B cell (primary cell): ENCODE measurements around the gene ACTL8. TPM values are rescaled to one million over a fixed set of nuclear protein-coding genes. Genes with fewer than 3 reads are reported as not detected.

Source experiments
- ATAC-seq: fragments of 200-7000 bp; cut with Tn5 transposase; one replicate; pipeline ENCODE4 v1.10.0; 2021; ENCODE audit warnings: low read depth, mild to moderate bottlenecking, moderate number of reproducible peaks, moderate library complexity
- CTCF ChIA-PET: fragments of 350-600 bp; sonication (Branson Sonifier 250); formaldehyde crosslinking; loops from one replicate; lab custom pipeline; 2021; ENCODE audit warnings: antibody characterized with exemption, inconsistent platforms; lab: Charles Lee
- POLR2A ChIA-PET: fragments of 350-600 bp; sonication (Branson Sonifier 250); formaldehyde crosslinking; loops from one replicate; lab custom pipeline; 2021; ENCODE audit warnings: antibody characterized with exemption; lab: Charles Lee
- DNase-seq: peaks from one replicate; pipeline ENCODE4 v3.0.0; 2013
- H2AFZ ChIP-seq: 2 replicates; pipeline ENCODE4 v1.6.1; 2012; ENCODE audit warnings: mild to moderate bottlenecking, low read depth, low read length; ENCODE audit not compliant: insufficient read depth, poor library complexity, severe bottlenecking
- H3K27ac ChIP-seq, 2 donors: 1 replicate in 1 of 2; 2 replicates in 1 of 2; pipeline ENCODE4 v1.5.1; 2012 to 2013; ENCODE audit warnings: low read length in 2 of 2, mild to moderate bottlenecking in 2 of 2, moderate library complexity in 1 of 2
- H3K27me3 ChIP-seq, 4 experiments: fragments of 200-600 bp in 1 of 4; sonication (generic) in 1 of 4; replicated peaks in 1 of 4; 1 replicate in 2 of 4; 2 replicates in 2 of 4; pipeline versions ENCODE4 v1.6.1 to v1.7.0; 2013 to 2016; ENCODE audit warnings: low read length in 3 of 4, mild to moderate bottlenecking in 2 of 4, mixed read lengths in 1 of 4, moderate library complexity in 1 of 4; ENCODE audit not compliant: insufficient read depth in 4 of 4, control insufficient read depth in 3 of 4; ENCODE audit errors: control extremely low read depth in 1 of 4
- H3K36me3 ChIP-seq, 2 experiments: replicated peaks in 1 of 2; 1 replicate in 1 of 2; 2 replicates in 1 of 2; pipeline versions ENCODE4 v1.6.1 to v1.7.1; 2013; ENCODE audit warnings: low read length in 1 of 2; ENCODE audit not compliant: insufficient read depth in 2 of 2, control insufficient read depth in 1 of 2; ENCODE audit errors: control extremely low read depth in 1 of 2, extremely low read depth in 1 of 2
- H3K4me1 ChIP-seq, 2 donors: fragments of 200-600 bp in 1 of 2; sonication (generic) in 1 of 2; 1 replicate in 1 of 2; 2 replicates in 1 of 2; pipeline versions ENCODE4 v1.5.1 to v1.6.1; 2013 to 2017; ENCODE audit warnings: low read length in 2 of 2; ENCODE audit not compliant: control insufficient read depth in 2 of 2, insufficient read depth in 2 of 2
- H3K4me2 ChIP-seq: replicated peaks from 2 replicates; pipeline ENCODE3; 2012; ENCODE audit warnings: mild to moderate bottlenecking, low read depth, low read length; ENCODE audit not compliant: poor library complexity, severe bottlenecking
- H3K4me3 ChIP-seq, 5 experiments: fragments of 200-600 bp in 1 of 5; sonication (generic) in 1 of 5; 1 replicate in 3 of 5; 2 replicates in 2 of 5; pipeline versions ENCODE4 v1.5.1 to v1.7.0; 2011 to 2016; ENCODE audit warnings: low read length in 4 of 5, mild to moderate bottlenecking in 4 of 5, low read depth in 2 of 5, control low read depth in 1 of 5, moderate library complexity in 1 of 5; ENCODE audit not compliant: insufficient read depth in 1 of 5; ENCODE audit errors: control extremely low read depth in 1 of 5, extremely low read depth in 1 of 5
- H3K79me2 ChIP-seq: fragments of 200-600 bp; sonication (generic); one replicate; pipeline ENCODE4 v1.6.0; 2016; ENCODE audit warnings: low read length; ENCODE audit not compliant: control insufficient read depth, insufficient read depth
- H3K9ac ChIP-seq: fragments of 200-600 bp; sonication (generic); 2 replicates; pipeline ENCODE4 v1.6.1; 2017; ENCODE audit warnings: mild to moderate bottlenecking, low read length, moderate library complexity
- H3K9me3 ChIP-seq, 3 donors: one replicate each; pipeline versions ENCODE4 v1.6.1 to v1.7.1; 2013; ENCODE audit warnings: low read length in 2 of 3; ENCODE audit not compliant: control insufficient read depth in 2 of 3, insufficient read depth in 1 of 3; ENCODE audit errors: control extremely low read depth in 1 of 3
- H4K20me1 ChIP-seq: 2 replicates; pipeline ENCODE4 v1.6.0; 2012; ENCODE audit warnings: mild to moderate bottlenecking, low read length; ENCODE audit not compliant: insufficient read depth, control insufficient read depth, poor library complexity, severe bottlenecking
- H3K27ac Mint-ChIP-seq: one replicate; pipeline ENCODE4 v1.8.0; 2021; ENCODE audit warnings: mixed read lengths
- H3K27me3 Mint-ChIP-seq: one replicate; pipeline ENCODE4 v1.8.0; 2021; ENCODE audit warnings: mixed read lengths
- H3K4me1 Mint-ChIP-seq: one replicate; pipeline ENCODE4 v1.8.0; 2021; ENCODE audit warnings: mixed read lengths
- H3K4me3 Mint-ChIP-seq: one replicate; pipeline ENCODE4 v1.8.0; 2021; ENCODE audit warnings: mixed read lengths
- H3K9me3 Mint-ChIP-seq: one replicate; pipeline ENCODE4 v1.8.0; 2022; ENCODE audit warnings: mixed read lengths; ENCODE audit not compliant: insufficient read depth
- EZH2 ChIP-seq: IDR thresholded peaks from 2 replicates; pipeline ENCODE4 v1.6.1; 2012; ENCODE audit warnings: borderline replicate concordance, low read depth, mild to moderate bottlenecking, moderate library complexity, low read length; ENCODE audit not compliant: insufficient read depth, poor library complexity, severe bottlenecking
- whole genome bisulfite sequencing: methylation state at CpG from one replicate; pipeline ENCODE4 v1.1.5; 2013; ENCODE audit warnings: missing lambda C conversion rate; ENCODE audit not compliant: insufficient coverage; 5-methylcytosine and 5-hydroxymethylcytosine counted together
- intact Hi-C: fragments of 100-400 bp; cut with micrococcal nuclease; formaldehyde crosslinking; loops from one replicate; pipeline ENCODE4 v1.10.0; 2022
- polyA plus RNA-seq: library from polyadenylated mRNA; depleted of rRNA; stranded (reverse); fragments of >200 nt; gene quantifications from 2 replicates; pipeline ENCODE4 v1.2.3, GENCODE V29; 2012
- total RNA-seq, 2 donors: library from RNA; stranded (reverse); fragments of 120-200 nt in 1 of 2; gene quantifications; 1 replicate in 1 of 2; 2 replicates in 1 of 2; pipeline versions ENCODE4 v1.2.3 to v1.2.4, GENCODE V29; 2013 to 2022
- TF ChIP-seq, protein P1 (sequence below): fragments of 200-600 bp; IDR thresholded peaks from one replicate; pipeline ENCODE4 v1.8.0; 2022; ENCODE audit warnings: antibody characterized with exemption, mild to moderate bottlenecking

Gene ACTL8
- total and polyA plus RNA-seq, 2 donors (not counting 1 experiment from before 2014, with no cell fraction given): not detected

DNA sequence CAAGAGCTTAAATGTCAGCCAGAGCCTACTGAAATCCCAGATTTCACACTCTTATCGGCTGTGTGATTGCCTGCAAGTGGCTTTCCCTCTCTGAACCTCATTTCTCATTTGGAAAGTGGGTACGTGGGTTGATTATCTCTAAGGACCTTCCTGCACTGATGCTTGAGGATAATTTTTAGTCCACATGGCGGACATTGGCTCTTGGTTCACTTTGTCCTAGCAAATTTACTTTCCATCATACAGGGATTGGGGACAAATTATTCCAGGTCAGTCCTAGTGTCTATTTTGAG, 111.6 kb downstream of the ACTL8 start:
- H3K4me2 ChIP-seq: no peak overlapping the region
- POLR2A ChIA-PET: no interaction called here

DNA sequence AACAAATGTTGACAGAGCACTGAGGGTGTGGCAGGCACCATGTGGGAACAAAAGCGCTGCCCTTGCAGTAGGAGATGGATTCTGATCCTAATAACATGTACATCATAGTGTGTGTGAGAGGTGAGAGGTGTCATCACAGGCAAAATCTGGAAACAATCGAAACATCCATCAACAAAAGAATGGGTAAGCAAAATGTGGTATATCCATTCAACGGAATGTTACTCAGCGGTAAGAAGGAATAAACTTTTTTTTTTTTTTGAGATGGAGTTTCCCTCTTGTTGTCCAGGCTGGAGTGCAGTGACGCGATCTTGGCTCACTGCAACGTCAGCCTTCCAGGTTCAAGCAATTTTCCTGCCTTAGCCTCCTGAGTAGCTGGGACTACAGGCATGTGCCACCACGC, 112.3 kb downstream of the ACTL8 start:
- Histone ChIP-seq H3K27ac (no peak overlapping the region), H3K4me3 (no peak overlapping the region), H2AFZ (no peak overlapping the region), H3K36me3 (no peaks in the 10 kb centered on the region), H4K20me1 (no peaks in the 10 kb centered on the region), H3K4me2 (no peak overlapping the region), H3K79me2 (no peaks in the 10 kb centered on the region), H3K27me3 (no peaks in the 10 kb centered on the region), H3K9ac (no peak overlapping the region), H3K9me3 (no peaks in the 10 kb centered on the region), H3K4me1 (no peaks in the 10 kb centered on the region)
- TF ChIP-seq, protein P1, sequence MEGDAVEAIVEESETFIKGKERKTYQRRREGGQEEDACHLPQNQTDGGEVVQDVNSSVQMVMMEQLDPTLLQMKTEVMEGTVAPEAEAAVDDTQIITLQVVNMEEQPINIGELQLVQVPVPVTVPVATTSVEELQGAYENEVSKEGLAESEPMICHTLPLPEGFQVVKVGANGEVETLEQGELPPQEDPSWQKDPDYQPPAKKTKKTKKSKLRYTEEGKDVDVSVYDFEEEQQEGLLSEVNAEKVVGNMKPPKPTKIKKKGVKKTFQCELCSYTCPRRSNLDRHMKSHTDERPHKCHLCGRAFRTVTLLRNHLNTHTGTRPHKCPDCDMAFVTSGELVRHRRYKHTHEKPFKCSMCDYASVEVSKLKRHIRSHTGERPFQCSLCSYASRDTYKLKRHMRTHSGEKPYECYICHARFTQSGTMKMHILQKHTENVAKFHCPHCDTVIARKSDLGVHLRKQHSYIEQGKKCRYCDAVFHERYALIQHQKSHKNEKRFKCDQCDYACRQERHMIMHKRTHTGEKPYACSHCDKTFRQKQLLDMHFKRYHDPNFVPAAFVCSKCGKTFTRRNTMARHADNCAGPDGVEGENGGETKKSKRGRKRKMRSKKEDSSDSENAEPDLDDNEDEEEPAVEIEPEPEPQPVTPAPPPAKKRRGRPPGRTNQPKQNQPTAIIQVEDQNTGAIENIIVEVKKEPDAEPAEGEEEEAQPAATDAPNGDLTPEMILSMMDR: no peak
- no peak for TF ChIP-seq EZH2
- intact Hi-C loops: no loop called here
- no peak overlapping the region for H3K4me3 Mint-ChIP-seq
- peaks cover 6% of the 10 kb centered on the region for H3K27me3 Mint-ChIP-seq
- H3K4me1 Mint-ChIP-seq: no peaks in the 10 kb centered on the region
- ChIA-PET POLR2A (no interaction called here), CTCF (no interaction called here)
- ATAC-seq (no peak), DNase-seq (no peak)
- H3K9me3 Mint-ChIP-seq: peaks cover 2% of the 10 kb centered on the region
- 80% methylated on average over 1 of the region's 8 CpGs for WGBS
- H3K27ac Mint-ChIP-seq: no peak overlapping the region

More for the DNA sequence above, 111.6 kb downstream of the ACTL8 start:
- Histone ChIP-seq H3K79me2 (no peaks in the 10 kb centered on the region), H3K9me3 (no peaks in the 10 kb centered on the region), H3K4me3 (no peak overlapping the region), H3K27ac (no peak overlapping the region), H3K4me1 (peaks cover 1 to 3% of the 10 kb centered on the region in 2 donors), H3K9ac (no peak overlapping the region), H4K20me1 (no peaks in the 10 kb centered on the region), H2AFZ (no peak overlapping the region), H3K36me3 (no peaks in the 10 kb centered on the region), H3K27me3 (no peaks in the 10 kb centered on the region)
- Mint-ChIP-seq H3K4me3 (no peak overlapping the region), H3K9me3 (peaks cover 2% of the 10 kb centered on the region), H3K27me3 (peaks cover 6% of the 10 kb centered on the region), H3K4me1 (peaks cover 2% of the 10 kb centered on the region), H3K27ac (no peak overlapping the region)
- intact Hi-C loops: no loop called here
- TF ChIP-seq, protein P1: no peak
- no peak for TF ChIP-seq EZH2
- ATAC-seq: no peak
- DNase-seq: no peak
- CTCF ChIA-PET: no interaction called here
- 90% methylated on average over 2 of the region's 3 CpGs for WGBS
